Testis (tissue), 3 donors: ENCODE data around the gene RTN4RL1. TPM values are rescaled to one million over a fixed set of nuclear protein-coding genes. Genes with fewer than 3 reads are reported as not detected.
A peak's percentile ranks its signal among the peaks of the same experiment; 100 is the strongest.

Experiments used
- DNase-seq: peaks from one replicate; pipeline ENCODE4 v3.0.0-alpha.2; 2019
- H3K27ac ChIP-seq, 2 donors: fragments of 200-600 bp; sonication (generic); one replicate each; pipeline ENCODE4 v1.5.1; 2019
- H3K27me3 ChIP-seq: fragments of 200-600 bp; sonication (generic); one replicate; pipeline ENCODE4 v1.5.1; 2019
- H3K36me3 ChIP-seq: fragments of 200-600 bp; sonication (generic); one replicate; pipeline ENCODE4 v1.5.1; 2017; ENCODE audit warnings: low read depth; ENCODE audit errors: missing control alignments
- H3K4me1 ChIP-seq: fragments of 200-600 bp; sonication (generic); one replicate; pipeline ENCODE4 v1.5.1; 2019
- H3K4me3 ChIP-seq, 2 donors: fragments of 200-600 bp; sonication (generic); one replicate each; pipeline ENCODE4 v1.5.1; 2017 to 2019
- H3K9me3 ChIP-seq: fragments of 200-600 bp; sonication (generic); one replicate; pipeline ENCODE4 v1.5.1; 2017
- CTCF ChIP-seq, 3 experiments: fragments of 450-650 bp in 2 of 3; fragments of 200-600 bp in 1 of 3; sonication (generic) in 1 of 3; IDR thresholded peaks; one replicate each; pipeline ENCODE4 v1.5.1; 2016 to 2019; ENCODE audit warnings: antibody characterized with exemption in 3 of 3, mild to moderate bottlenecking in 2 of 3, moderate library complexity in 1 of 3
- POLR2A ChIP-seq: fragments of 450-650 bp; IDR thresholded peaks from one replicate; pipeline ENCODE4 v1.6.1; 2017; ENCODE audit warnings: antibody characterized with exemption, mild to moderate bottlenecking, moderate library complexity
- WGBS, 2 donors: methylation state at CpG; one replicate each; pipeline ENCODE4 v1.1.5; 2018; 5-methylcytosine and 5-hydroxymethylcytosine counted together
- intact Hi-C: fragments of 100-400 bp; cut with DNase I; formaldehyde crosslinking; loops from one replicate; pipeline ENCODE4 v1.15.1; 2023; ENCODE audit warnings: low total_unique reads
- polyA plus RNA-seq: library from polyadenylated mRNA; stranded (reverse); fragments of 350-450 nt; fragmentation: Illumina TruSeq; extraction: RNeasy Lipid Tissue Mini Kit (QIAGEN cat#74804); gene quantifications from one replicate; pipeline ENCODE4 v1.2.3, GENCODE V29; 2014; ENCODE audit warnings: low read depth, low replicate concordance; ENCODE audit not compliant: insufficient read depth
- total RNA-seq, 2 donors: library from RNA; depleted of rRNA; stranded (reverse); fragments of >200 nt; gene quantifications; one replicate each; pipeline ENCODE4 v1.2.3, GENCODE V29; 2016

The RTN4RL1 gene
- total and polyA plus RNA-seq, 3 donors from 2014 or later: 1.7 to 1.8 (median 1.8) TPM

GRCh38 chr17:1965556-1966273, 59.4 kb downstream of the RTN4RL1 start:
- H3K4me1 ChIP-seq: peaks cover 6% of the 10 kb centered on the region
- 83 to 86% methylated on average over 16 to 21 of the region's 21 CpGs for WGBS, 2 donors
- no peaks in the 10 kb centered on the region for H3K9me3 ChIP-seq
- TF ChIP-seq CTCF (IDR thresholded peaks at IDR 0.05) (no peak), POLR2A (no peak)
- DNase-seq: no peak
- no peak overlapping the region for H3K27ac ChIP-seq
- intact Hi-C loops: no loop called here
- H3K36me3 ChIP-seq: no peaks in the 10 kb centered on the region
- no peak overlapping the region for H3K4me3 ChIP-seq
- H3K27me3 ChIP-seq: no peaks in the 10 kb centered on the region

GRCh38 chr17:1963250-1963649, 61.9 kb downstream of the RTN4RL1 start:
- intact Hi-C loops: no loop called here
- H3K4me3 ChIP-seq: no peak overlapping the region
- H3K9me3 ChIP-seq: no peaks in the 10 kb centered on the region
- TF ChIP-seq CTCF (IDR thresholded peaks at IDR 0.05): no peak
- TF ChIP-seq POLR2A: no peak
- WGBS, 2 donors: 90 to 92% methylated on average over 4 to 7 of the region's 7 CpGs
- no peaks in the 10 kb centered on the region for H3K36me3 ChIP-seq
- no peak overlapping the region for H3K27ac ChIP-seq
- DNase-seq: no peak
- no peaks in the 10 kb centered on the region for H3K27me3 ChIP-seq
- peaks cover 13% of the 10 kb centered on the region for H3K4me1 ChIP-seq

GRCh38 chr17:1961189-1961588, 63.9 kb downstream of the RTN4RL1 start:
- 58 to 71% methylated on average over 14 of the region's 14 CpGs for WGBS, 2 donors
- Histone ChIP-seq H3K4me1 (peaks cover 13% of the 10 kb centered on the region), H3K36me3 (no peaks in the 10 kb centered on the region), H3K4me3 (no peak overlapping the region), H3K27me3 (no peaks in the 10 kb centered on the region), H3K9me3 (no peaks in the 10 kb centered on the region), H3K27ac (peak overlapping the region; percentile 26 to 73)
- TF ChIP-seq POLR2A (no peak), CTCF (IDR thresholded peaks at IDR 0.05) (no peak)
- intact Hi-C loops: no loop called here
- DNase-seq: peak; percentile 53

GRCh38 chr17:1960545-1960912, 64.6 kb downstream of the RTN4RL1 start:
- no peak overlapping the region for H3K4me3 ChIP-seq
- H3K27ac ChIP-seq: peak overlapping the region; percentile 26 to 73
- no peaks in the 10 kb centered on the region for H3K9me3 ChIP-seq
- H3K27me3 ChIP-seq: no peaks in the 10 kb centered on the region
- 23 to 42% methylated on average over 8 of the region's 8 CpGs for WGBS, 2 donors
- H3K36me3 ChIP-seq: no peaks in the 10 kb centered on the region
- no peak for DNase-seq
- peaks cover 15% of the 10 kb centered on the region for H3K4me1 ChIP-seq
- intact Hi-C loops: no loop called here
- no peak for TF ChIP-seq POLR2A
- no peak for TF ChIP-seq CTCF (IDR thresholded peaks at IDR 0.05)
